ENCODE measurements around the gene PACSIN2. TPM values are rescaled to one million over a fixed set of nuclear protein-coding genes. Genes with fewer than 3 reads are reported as not detected.

Gene PACSIN2
- total RNA-seq, 6 experiments from 2014 or later: 21.4 to 67.0 (median 47.1) TPM

DNA sequence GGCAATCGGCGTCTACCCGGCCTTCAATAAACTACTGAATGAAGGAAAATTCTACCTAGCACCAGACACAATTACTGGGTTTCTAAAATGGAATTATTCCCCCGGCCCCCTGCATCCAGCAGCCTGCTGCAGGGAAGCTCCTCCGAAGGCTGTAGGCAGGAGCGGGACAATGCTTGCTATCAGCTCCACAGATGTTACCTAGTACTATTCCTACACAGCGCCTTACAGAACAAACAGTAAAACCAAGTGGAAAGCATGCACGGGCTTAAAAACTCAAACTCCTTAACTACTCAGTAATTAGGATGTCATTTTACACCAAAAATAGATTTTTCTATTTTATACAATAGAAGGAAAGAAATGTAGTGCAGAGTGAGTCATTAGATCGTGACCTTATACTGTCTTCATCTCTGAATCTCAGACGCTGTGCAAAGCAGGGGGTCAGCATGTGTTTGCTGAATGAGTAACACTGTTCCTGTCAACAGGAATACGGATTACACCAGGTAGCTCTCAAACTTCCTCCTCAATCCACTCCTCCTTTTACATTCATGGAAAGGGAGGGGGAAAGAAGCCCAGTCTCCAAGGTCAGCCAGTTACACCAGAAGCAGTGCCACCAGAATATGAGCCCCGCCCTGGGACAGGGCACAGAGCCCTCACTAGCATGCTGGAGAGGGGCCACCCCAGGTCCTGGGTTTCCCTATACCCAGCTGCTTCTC, 74.9 kb downstream of the PACSIN2 start:
- Histone ChIP-seq H3K4me1 (peaks cover 0 to 10% (median 2%) of the 10 kb centered on the region in 4 donors), H3K27me3 (no peaks in the 10 kb centered on the region), H3K36me3 (peaks cover 0 to 5% (median 0%) of the 10 kb centered on the region in 4 donors), H3K4me3 (no peak overlapping the region), H3K27ac (peak overlapping the region in 1 of 3 donors; percentile 47), H3K9me3 (no peaks in the 10 kb centered on the region)
- WGBS (ENCODE audit: insufficient coverage, low coverage, low lambda C conversion rate, missing lambda C conversion rate): 49% methylated on average over 11 of the region's 12 CpGs
- DNase-seq (peak in 1 of 3 donors; percentile 52), ATAC-seq (peak; percentile 41 to 92 (median 72))
- TF ChIP-seq POLR2A (IDR thresholded peaks at IDR 0.05): no peak
- TF ChIP-seq, protein P1, sequence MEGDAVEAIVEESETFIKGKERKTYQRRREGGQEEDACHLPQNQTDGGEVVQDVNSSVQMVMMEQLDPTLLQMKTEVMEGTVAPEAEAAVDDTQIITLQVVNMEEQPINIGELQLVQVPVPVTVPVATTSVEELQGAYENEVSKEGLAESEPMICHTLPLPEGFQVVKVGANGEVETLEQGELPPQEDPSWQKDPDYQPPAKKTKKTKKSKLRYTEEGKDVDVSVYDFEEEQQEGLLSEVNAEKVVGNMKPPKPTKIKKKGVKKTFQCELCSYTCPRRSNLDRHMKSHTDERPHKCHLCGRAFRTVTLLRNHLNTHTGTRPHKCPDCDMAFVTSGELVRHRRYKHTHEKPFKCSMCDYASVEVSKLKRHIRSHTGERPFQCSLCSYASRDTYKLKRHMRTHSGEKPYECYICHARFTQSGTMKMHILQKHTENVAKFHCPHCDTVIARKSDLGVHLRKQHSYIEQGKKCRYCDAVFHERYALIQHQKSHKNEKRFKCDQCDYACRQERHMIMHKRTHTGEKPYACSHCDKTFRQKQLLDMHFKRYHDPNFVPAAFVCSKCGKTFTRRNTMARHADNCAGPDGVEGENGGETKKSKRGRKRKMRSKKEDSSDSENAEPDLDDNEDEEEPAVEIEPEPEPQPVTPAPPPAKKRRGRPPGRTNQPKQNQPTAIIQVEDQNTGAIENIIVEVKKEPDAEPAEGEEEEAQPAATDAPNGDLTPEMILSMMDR (IDR thresholded peaks at IDR 0.05): no peak
- intact Hi-C loops (cut with DNase I): no loop called here

DNA sequence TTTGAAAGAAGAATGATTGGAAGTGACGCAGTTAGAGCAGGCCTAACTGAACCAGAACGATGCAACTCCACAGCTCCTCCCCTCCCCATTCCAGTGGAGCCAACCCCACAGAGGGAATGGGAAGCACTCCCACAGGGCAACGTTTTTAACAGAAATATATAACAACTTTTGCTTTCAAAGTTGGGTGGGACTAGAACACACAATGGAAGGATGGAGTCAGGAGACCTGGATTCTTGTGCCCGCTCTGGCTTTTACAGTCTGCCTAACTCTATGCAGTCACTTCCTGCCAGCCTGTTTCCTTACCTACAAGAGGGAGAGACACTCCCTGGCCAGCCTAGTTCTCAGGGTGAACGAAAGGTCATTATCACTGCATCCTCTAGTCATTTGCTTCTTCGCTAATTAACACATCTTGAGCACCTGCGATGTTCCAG, 75.5 kb downstream of the PACSIN2 start:
- TF ChIP-seq, protein P1 (IDR thresholded peaks at IDR 0.05): no peak
- no peak for TF ChIP-seq POLR2A (IDR thresholded peaks at IDR 0.05)
- 58% methylated on average over 3 of the region's 7 CpGs for WGBS (ENCODE audit: insufficient coverage, low coverage, low lambda C conversion rate, missing lambda C conversion rate)

DNA sequence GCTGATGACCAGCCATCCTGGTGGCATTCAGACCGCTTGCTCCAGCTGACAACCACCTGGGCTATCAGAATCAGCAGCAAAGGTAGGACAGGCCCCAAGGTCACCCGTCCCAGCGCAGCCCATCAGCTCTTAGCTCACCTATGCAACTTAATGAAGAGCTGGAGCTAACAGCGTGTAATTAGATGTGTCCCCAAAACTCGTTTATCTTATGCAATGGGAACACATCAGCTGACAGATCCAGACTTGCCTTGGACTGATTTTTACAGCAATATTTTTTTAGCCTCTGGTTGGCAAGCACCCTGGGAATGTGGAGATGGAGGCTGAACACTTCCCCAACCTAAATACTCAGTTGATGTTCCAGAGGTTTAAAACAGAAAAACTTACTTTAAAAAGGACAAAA, 76.0 kb downstream of the PACSIN2 start:
- intact Hi-C loops (cut with DNase I): no loop called here
- DNase-seq (no peak), ATAC-seq (no peak)
- no peaks in the 10 kb centered on the region for H3K9me3 ChIP-seq
- peaks cover 0 to 10% (median 2%) of the 10 kb centered on the region in 4 donors for H3K4me1 ChIP-seq
- TF ChIP-seq, protein P1 (IDR thresholded peaks at IDR 0.05): no peak
- no peak for TF ChIP-seq POLR2A (IDR thresholded peaks at IDR 0.05)
- H3K27ac ChIP-seq: no peak overlapping the region
- WGBS (ENCODE audit: insufficient coverage, low coverage, low lambda C conversion rate, missing lambda C conversion rate): 74% methylated on average over 4 of the region's 5 CpGs
- no peaks in the 10 kb centered on the region for H3K27me3 ChIP-seq
- H3K36me3 ChIP-seq: peaks cover 0 to 5% (median 0%) of the 10 kb centered on the region in 4 donors
- H3K4me3 ChIP-seq: no peak overlapping the region

More for the DNA sequence above, 75.5 kb downstream of the PACSIN2 start:
- no peaks in the 10 kb centered on the region for H3K9me3 ChIP-seq
- DNase-seq (no peak), ATAC-seq (peak in 3 of 4 donors; percentile 7 to 16 (median 16))
- peak overlapping the region in 1 of 3 donors; percentile 47 for H3K27ac ChIP-seq
- H3K4me1 ChIP-seq: peaks cover 0 to 10% (median 2%) of the 10 kb centered on the region in 4 donors
- intact Hi-C loops (cut with DNase I): no loop called here
- H3K36me3 ChIP-seq: peaks cover 0 to 5% (median 0%) of the 10 kb centered on the region in 4 donors
- H3K4me3 ChIP-seq: no peak overlapping the region
- H3K27me3 ChIP-seq: no peaks in the 10 kb centered on the region

DNA sequence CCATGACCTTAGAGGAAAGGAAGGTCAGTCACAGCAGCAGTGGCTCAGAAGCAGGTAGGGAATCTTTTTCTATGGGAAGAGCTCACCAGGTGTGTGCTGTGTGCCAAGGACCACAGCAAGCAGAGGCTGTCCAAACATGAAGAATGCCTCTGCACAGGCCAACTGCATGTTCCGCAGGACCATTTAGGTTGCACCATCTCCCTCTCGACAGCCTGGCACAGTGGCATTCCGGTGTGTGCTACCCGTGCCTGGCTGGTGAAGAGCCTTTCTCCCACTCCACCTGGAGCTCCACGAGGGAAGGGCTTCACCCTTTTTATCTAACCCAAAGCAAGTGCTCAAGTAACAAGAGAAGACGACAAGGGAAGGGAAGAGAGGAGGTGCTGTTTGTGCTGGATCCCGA, 76.5 kb downstream of the PACSIN2 start:
- ATAC-seq: no peak
- Histone ChIP-seq H3K4me3 (no peak overlapping the region), H3K27me3 (no peaks in the 10 kb centered on the region), H3K4me1 (peaks cover 0 to 10% (median 2%) of the 10 kb centered on the region in 4 donors), H3K27ac (peak overlapping the region in 1 of 3 donors; percentile 15), H3K9me3 (no peaks in the 10 kb centered on the region), H3K36me3 (peaks cover 0 to 2% (median 0%) of the 10 kb centered on the region in 4 donors)
- DNase-seq: no peak
- WGBS (ENCODE audit: insufficient coverage, low coverage, low lambda C conversion rate, missing lambda C conversion rate): 73% methylated on average over 5 of the region's 7 CpGs
- intact Hi-C loops (cut with DNase I): no loop called here
- TF ChIP-seq POLR2A (IDR thresholded peaks at IDR 0.05): no peak
- TF ChIP-seq, protein P1 (IDR thresholded peaks at IDR 0.05): no peak
